CMK (cell line): ENCODE measurements around the gene DYNLRB1.
"Not testable (repeated sequence)": the region's sequence is repeated elsewhere in the genome, so short reads cannot be mapped to it uniquely, and the experiment has no call there.

ENCODE experiments used
- DNase-seq: peaks from one replicate; pipeline ENCODE4 v3.0.0-alpha.2; 2010; ENCODE audit warnings: low read depth

DYNLRB1 gene

DNA sequence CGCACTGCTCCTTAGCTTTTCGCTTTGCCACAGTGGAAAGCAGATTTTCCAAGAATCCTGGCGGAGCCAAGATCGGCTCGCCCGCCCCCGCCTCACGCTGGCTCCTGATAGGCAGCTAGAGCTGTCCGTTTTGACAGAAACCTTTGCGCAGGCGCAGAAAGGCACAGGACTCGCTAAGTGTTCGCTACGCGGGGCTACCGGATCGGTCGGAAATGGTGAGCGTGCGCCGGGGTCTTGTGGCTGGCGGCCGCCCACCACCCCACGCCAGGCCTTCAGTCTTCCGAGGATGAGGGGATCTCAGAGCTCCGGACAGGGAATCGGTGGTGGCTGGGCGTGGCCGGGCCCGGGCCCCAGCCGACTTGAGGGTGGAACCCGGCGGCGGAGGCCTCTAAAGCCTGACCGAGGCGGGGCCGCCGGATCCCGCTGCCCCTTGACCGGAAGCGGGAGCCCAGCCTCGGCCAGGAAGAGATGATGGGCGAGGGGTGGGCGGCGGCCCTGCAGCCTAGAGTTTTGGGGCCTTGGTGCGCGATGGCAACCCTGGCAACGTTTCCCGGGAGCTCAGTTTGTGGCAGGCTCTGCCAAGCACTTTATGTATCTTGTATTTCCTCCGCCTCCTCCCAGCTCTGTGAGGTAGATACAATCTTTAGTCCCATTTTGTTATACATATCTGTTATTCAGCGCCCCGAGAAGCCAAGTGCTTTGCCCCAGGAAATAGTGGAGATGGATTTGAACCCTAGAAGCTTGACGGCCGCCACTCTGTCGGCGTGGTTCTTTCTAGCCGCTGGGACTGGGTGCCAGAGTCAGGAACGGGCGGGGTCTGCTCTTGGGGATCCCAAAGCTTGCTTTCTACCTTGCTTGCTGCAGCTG lies at the start of gene DYNLRB1:
TSS of gene DYNLRB1 (plus strand) at position 176 of the 867 bp plus-strand sequence. CDS start at position 213, 37 bp downstream.
- peak; percentile 94 for DNase-seq

GRCh38 chr20:34468951-34469350 lies 47.3 kb upstream of the DYNLRB1 start:
- DNase-seq: no peak

DNA sequence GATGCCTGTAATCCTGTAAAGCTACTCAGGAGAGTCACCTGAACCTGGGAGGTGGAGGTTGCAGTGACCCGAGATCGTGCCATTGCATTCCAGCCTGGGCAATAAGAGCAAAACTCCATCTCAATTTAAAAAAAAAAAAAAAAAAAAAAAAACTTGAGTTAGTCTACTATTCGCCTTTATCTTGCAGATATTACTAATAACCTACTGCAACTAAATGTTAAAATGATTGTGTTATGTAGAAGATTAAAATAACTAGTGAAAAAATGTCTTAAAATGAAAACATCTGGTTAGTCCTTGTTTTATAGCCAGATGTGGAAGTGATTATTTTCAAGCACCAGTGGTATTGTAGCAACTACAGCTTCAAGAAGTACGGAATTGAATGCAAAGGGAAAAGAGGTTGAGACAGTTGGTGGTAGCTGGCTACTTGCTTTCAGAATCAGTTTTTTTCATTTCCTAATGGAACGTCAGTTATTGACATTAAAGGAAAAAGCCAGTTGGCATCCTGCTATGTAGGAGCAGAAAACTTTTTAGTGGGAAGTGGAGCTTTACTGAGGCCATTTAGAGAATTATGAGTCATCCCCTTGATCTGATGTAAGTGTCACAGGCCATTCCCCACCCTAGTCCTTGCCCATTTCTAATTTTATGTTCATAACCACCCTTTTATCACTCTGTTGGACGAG lies 43.8 kb upstream of the DYNLRB1 start:
- DNase-seq: no peak

DNA sequence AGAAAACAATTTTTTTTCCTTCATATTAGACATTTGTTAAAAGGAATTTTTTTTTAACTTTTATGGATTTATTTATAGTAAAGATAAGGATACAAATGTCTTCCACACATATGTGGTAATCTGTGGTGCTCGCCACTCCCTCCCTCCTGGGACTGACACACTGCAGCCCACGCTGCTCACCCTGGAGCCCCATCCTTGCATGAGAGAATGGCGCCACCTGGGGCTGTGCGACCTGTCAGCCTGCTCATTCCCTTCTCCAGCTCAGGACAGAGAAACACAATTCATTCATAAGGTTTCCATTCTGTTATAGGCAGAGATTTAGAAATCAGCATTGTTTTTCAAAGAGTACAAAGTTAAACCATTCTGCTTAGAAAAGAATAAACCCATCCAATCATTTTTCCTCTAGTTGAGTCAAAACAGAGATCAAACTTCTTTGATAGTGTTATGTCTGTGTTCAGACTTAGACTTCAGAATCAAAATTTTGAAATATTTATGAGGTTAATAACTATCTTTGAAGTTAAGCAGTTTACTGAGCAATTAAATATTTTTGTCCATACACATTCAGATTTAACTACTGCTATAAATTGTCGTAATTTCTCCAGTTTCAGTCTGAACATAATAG lies 42.8 kb upstream of the DYNLRB1 start:
- no peak for DNase-seq

DNA sequence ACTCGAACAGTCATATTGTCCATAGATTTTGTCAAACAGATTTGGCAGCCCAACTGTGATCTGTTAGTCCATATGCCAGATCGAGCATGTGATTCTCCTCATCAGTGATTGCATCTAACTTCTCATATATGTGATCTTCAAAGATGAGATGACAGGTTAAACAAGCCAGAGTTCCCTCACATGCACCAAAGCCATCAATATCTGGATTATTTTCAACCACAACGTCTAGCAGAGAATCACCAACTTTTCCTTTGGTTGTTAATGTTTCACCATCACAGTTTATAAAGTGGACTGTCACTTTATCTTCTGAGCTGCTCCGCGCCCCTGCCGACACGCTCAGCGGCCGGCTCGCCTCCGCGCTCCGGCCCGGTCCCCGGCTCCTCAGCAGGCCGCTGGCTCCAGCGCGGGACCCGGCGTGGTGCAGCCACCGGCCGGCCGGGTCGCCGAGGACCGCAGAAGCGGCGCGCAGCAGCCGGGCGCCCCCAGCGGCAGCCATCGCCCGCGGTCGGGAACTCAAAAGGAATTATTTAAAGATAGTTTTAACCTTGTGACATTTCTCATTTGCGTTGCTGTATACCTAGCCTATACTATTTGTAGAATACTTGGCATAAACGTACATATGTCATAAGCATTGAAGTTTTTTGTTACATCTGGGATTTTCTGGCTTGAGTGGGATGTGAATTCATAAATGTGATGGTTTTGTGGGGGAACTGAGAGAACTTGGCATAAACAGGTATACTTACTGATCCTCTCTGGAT lies 40.1 kb upstream of the DYNLRB1 start:
- DNase-seq: no peak

DNA sequence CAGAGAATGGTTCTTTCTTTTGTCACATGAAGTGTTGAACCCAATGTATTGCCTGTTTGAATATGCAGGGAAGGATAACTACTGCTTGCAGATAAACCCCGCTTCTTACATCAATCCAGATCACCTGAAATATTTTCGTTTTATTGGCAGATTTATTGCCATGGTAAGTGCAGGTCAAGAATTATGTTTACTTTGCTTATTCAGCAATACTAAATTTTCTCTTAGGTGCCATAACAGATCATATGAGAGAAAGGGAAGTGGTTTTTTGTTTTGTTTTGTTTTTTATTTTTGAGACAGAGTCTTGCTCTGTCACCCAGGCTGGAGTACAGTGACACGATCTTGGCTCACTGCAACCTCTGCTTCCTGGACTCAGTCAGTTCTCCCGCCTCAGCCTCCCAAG lies 36.6 kb upstream of the DYNLRB1 start:
- DNase-seq: no peak

GRCh38 chr20:34482154-34482553 lies 34.1 kb upstream of the DYNLRB1 start:
- DNase-seq: not testable (repeated sequence)

DNA sequence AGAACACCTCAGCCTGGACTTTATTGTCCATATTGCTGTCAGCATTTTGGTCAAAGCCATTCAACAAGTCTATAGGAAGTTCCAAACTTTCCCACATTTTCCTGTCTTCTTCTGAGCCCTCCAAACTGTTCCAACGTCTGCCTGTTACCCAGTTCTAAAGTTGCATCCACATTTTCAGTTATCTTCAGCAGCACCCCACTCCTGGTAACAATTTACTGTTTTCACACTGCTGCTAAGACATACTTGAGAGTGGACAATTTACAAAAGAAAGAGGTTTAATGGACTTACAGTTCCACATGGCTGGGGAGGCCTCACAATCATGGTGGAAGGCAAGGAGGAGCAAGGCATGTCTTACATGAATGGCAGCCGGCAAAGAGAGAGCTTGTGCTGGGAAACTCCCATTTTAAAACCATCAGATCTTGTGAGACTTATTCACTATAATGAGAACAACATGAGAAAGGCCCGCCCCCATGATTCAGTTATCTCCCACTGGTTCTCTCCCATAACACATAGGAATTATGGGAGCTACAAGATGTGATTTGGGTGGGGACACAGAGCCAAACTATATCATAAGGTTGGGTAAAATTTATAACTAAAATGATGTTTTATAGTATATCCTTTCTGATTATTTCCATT lies 32.5 kb upstream of the DYNLRB1 start:
- DNase-seq: not testable (repeated sequence)

- no peak for DNase-seq
Observed at GRCh38 chr20:34485068-34485634, 31.1 kb upstream of the DYNLRB1 start.

DNA sequence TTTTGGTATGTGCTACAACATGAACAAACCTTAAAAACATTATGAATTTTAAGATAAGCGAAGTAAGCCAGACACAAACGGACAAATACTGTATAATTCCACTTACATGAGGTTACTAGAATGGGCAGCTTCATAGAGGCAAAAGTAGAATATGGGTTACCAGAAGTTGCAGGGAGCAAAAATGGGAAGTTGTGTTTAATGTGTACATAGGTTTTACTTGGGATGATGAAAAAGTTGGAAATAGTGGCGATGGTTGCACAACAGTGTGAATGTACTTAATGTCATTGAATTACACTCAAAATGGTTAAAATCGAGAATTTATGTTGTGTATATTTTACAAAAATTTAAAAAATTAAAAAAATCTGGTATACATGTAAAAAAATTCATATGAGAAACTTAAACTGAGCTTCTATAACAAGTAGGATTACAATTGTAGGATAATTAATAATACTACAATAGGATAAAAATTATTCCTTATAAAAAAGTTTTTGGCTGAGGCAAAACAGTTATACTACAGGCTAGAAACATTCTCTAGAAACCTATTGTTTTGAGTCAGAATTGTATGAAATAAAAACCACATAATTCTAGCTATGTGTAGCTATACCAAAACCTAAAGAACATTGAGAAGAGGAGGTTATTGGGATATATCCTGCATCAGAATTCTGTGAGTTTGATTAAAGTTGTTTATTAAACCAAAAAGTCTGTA lies 24.8 kb upstream of the DYNLRB1 start:
- no peak for DNase-seq

DNA sequence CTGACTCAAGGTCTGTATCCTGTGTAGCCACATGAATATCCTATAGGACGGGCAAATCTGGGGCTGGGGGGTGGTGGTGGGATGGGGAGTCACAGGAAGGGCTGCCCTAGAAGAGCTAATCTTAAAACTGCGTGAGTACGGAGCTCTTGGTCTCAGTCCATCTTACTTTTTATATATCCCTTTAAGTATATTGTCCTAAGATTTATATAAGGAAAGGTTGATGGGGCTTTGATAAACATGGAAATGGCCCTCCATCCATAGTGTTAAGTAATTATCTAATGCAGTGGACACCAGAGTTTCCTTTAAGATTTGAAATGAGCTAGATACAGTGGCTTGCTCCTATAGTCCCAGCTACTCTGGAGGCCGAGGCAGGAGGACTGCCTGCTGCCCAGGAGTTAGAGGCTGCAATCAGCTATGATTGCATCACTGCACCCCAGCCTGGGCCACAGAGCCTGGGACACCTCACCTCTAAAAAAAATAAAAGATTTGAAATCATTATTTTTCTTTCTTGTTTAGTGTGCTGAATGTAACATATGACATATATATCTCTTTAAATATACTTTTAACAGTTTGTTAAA lies 24.2 kb upstream of the DYNLRB1 start:
- no peak for DNase-seq

- DNase-seq: no peak
Observed at GRCh38 chr20:34493646-34494045, 22.6 kb upstream of the DYNLRB1 start.

DNA sequence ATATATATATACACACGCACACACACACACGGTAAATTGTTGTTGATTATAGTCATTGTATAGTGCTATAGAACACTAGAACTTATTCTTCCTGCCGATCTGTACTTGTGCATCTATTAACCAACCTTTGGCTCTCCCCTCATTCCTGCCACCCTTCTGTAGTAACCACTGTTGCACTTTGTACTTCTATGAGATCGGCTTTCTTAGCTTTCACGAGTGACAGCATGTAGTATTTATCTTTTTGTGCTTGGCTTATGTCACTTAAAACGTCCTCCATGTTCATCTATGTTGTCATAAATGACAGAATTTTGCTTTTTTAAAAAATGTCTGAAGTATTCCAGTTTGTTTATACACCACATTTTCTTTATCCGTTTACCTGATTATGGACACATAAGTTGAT lies 20.9 kb upstream of the DYNLRB1 start:
- DNase-seq: no peak

DNA sequence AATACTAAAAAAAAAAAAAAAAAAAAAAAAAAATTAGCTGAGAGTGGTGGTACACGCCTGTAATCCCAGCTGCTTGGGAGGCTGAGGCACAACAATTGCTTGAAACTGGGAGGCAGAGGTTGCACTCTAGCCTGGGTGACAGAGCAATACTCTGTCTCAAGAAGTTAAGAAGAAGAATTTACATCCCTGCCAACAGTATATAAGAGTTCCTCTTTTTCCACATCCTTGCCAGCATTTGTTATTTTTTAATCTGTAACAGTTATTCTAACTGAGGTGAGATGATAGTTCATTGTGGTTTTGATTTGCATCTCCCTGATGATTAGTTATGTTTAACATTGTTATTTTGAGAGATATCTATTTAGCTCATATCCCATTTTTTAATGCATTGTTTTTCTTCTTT lies 20.3 kb upstream of the DYNLRB1 start:
- no peak for DNase-seq

GRCh38 chr20:34497596-34497995 lies 18.6 kb upstream of the DYNLRB1 start:
- not testable (repeated sequence) for DNase-seq

- no peak for DNase-seq
Observed at GRCh38 chr20:34500823-34501222, 15.4 kb upstream of the DYNLRB1 start.

- DNase-seq: no peak
Observed at GRCh38 chr20:34506480-34506879, 9.7 kb upstream of the DYNLRB1 start.

- DNase-seq: no peak
Observed at GRCh38 chr20:34507702-34508413, 8.4 kb upstream of the DYNLRB1 start.

- DNase-seq: no peak
Observed at GRCh38 chr20:34510575-34510974, 5.6 kb upstream of the DYNLRB1 start.

DNA sequence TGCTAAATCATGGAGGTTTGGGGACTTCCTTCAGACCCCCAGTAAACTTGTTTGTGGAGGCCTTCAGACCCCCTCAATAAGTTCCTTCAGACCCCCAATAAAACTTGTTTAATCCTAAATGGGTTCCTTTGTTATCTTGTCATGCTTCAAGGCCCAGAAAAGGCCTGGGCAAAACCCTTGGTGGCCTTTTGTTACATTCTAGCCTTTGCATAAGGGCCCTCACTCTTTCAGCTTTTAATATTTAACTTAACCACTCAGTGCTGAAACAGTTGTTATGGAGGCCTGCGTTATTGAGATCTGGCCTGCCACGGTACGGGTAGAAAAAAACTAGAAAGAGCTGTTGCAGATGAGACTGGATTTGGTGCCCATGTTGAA lies 4.3 kb upstream of the DYNLRB1 start:
- DNase-seq: no peak
